A549 (cell line): ENCODE data around the gene KCP. TPM values are rescaled to one million over a fixed set of nuclear protein-coding genes. Genes with fewer than 3 reads are reported as not detected.

ENCODE experiments used
- ATAC-seq, 2 experiments: fragments of 200-7000 bp in 1 of 2; fragments of >200 bp in 1 of 2; cut with Nextera tagmentation in 1 of 2; cut with Tn5 transposase in 1 of 2; 3 replicates each; pipeline versions ENCODE4 v1.8.0 to v1.9.1; 2018 to 2020; ENCODE audit warnings: mild to moderate bottlenecking in 1 of 2, moderate library complexity in 1 of 2
- CTCF ChIA-PET: fragments of 300-600 bp; sonication (Branson Sonifier 250); formaldehyde crosslinking; extraction: SDS; loops from one replicate; lab custom pipeline; 2021; ENCODE audit warnings: antibody characterized with exemption, inconsistent platforms; lab: Yijun Ruan, JAX
- POLR2A ChIA-PET: fragments of 350-600 bp; formaldehyde crosslinking; extraction: SDS; loops from one replicate; lab custom pipeline; 2021; ENCODE audit warnings: antibody characterized with exemption, inconsistent platforms; lab: Yijun Ruan, JAX
- DNase-seq, 2 experiments: peaks; one replicate each; pipeline versions ENCODE4 v3.0.0 to v3.0.0-alpha.2; 2011 to 2016; ENCODE audit warnings: low read depth in 1 of 2, low spot score in 1 of 2
- FAIRE-seq: peaks from 2 replicates; lab custom pipeline; 2011; peaks lifted over from hg19 to GRCh38; lab: Jason Lieb, UNC
- H3K27ac ChIP-seq, 2 experiments: fragments of >200 bp; sonication (Bioruptor Twin); formaldehyde crosslinking; 3 replicates each; pipeline ENCODE4 v1.5.1; 2016 to 2017
- H3K4me1 ChIP-seq: fragments of >200 bp; sonication (Bioruptor Twin); formaldehyde crosslinking; 3 replicates; pipeline ENCODE4 v1.6.1; 2016
- H3K4me2 ChIP-seq: fragments of >200 bp; sonication (Bioruptor Twin); formaldehyde crosslinking; 3 replicates; pipeline ENCODE4 v1.6.1; 2016
- H3K4me3 ChIP-seq: fragments of >200 bp; sonication (Bioruptor Twin); formaldehyde crosslinking; 3 replicates; pipeline ENCODE4 v1.5.1; 2016
- H3K9me3 ChIP-seq: fragments of >200 bp; sonication (Bioruptor Twin); formaldehyde crosslinking; 3 replicates; pipeline ENCODE4 v1.6.1; 2016
- CEBPB ChIP-seq, 2 experiments: fragments of >200 bp in 1 of 2; sonication (Bioruptor Twin) in 1 of 2; formaldehyde crosslinking in 1 of 2; IDR thresholded peaks; 2 replicates each; pipeline ENCODE4 v1.6.1; 2012 to 2016
- CHD2 ChIP-seq: fragments of 150-350 bp; IDR thresholded peaks from 2 replicates; pipeline ENCODE4 v1.6.1; 2014; ENCODE audit warnings: low read length; ENCODE audit not compliant: partially characterized antibody
- EHMT2 ChIP-seq: fragments of 200-600 bp; sonication (generic); IDR thresholded peaks from 2 replicates; pipeline ENCODE4 v1.6.1; 2016; ENCODE audit warnings: antibody characterized with exemption, low read depth, mild to moderate bottlenecking, moderate library complexity
- ESRRA ChIP-seq: fragments of 150-350 bp; IDR thresholded peaks from 2 replicates; pipeline ENCODE4 v1.6.1; 2014; ENCODE audit warnings: mild to moderate bottlenecking, low read length, borderline replicate concordance
- HOXA7 ChIP-seq: fragments of 250-450 bp; sonication (Bioruptor Pico); IDR thresholded peaks from 2 replicates; pipeline ENCODE4 v1.5.0; 2020; ENCODE audit warnings: mild to moderate bottlenecking, moderate library complexity
- JUN ChIP-seq, 2 experiments: fragments of >200 bp; sonication (Bioruptor Twin); formaldehyde crosslinking; IDR thresholded peaks; 2 replicates in 1 of 2; 3 replicates in 1 of 2; pipeline ENCODE4 v1.6.1; 2016 to 2017
- JUNB ChIP-seq: fragments of >200 bp; sonication (Bioruptor Twin); formaldehyde crosslinking; IDR thresholded peaks from 2 replicates; pipeline ENCODE4 v1.6.1; 2016
- KDM1A ChIP-seq: fragments of 200-600 bp; sonication (generic); IDR thresholded peaks from 2 replicates; pipeline ENCODE4 v1.6.1; 2016; ENCODE audit warnings: low read depth, mild to moderate bottlenecking
- MAFK ChIP-seq: fragments of 450-650 bp; IDR thresholded peaks from 2 replicates; pipeline ENCODE4 v1.6.1; 2014; ENCODE audit not compliant: partially characterized antibody
- MYC ChIP-seq: IDR thresholded peaks from 2 replicates; pipeline ENCODE4 v1.6.1; 2012; ENCODE audit warnings: mild to moderate bottlenecking, inconsistent platforms, low read length, improper control_type of control experiment, borderline replicate concordance
- NFE2L2 ChIP-seq: fragments of 150-350 bp; conservative IDR thresholded peaks from 2 replicates; pipeline ENCODE4 v1.6.1; 2014; ENCODE audit warnings: low read length
- NR3C1 ChIP-seq: fragments of >200 bp; sonication (Bioruptor Twin); formaldehyde crosslinking; IDR thresholded peaks from 3 replicates; pipeline ENCODE4 v1.6.1; 2017
- RAD21 ChIP-seq, 2 experiments: fragments of >200 bp in 1 of 2; sonication (Bioruptor Twin) in 1 of 2; formaldehyde crosslinking in 1 of 2; IDR thresholded peaks in 1 of 2; conservative IDR thresholded peaks in 1 of 2; 2 replicates in 1 of 2; 3 replicates in 1 of 2; pipeline ENCODE4 v1.6.1; 2012 to 2018; ENCODE audit warnings: inconsistent platforms in 1 of 2
- RNF2 ChIP-seq: fragments of 200-600 bp; sonication (generic); IDR thresholded peaks from 2 replicates; pipeline ENCODE4 v1.6.1; 2016; ENCODE audit warnings: low read depth, mild to moderate bottlenecking, antibody characterized with exemption, moderate library complexity, borderline replicate concordance
- TP53 ChIP-seq: fragments of 250-450 bp; sonication (Bioruptor Pico); IDR thresholded peaks from 2 replicates; pipeline ENCODE4 v1.5.0; 2021; ENCODE audit warnings: mild to moderate bottlenecking, moderate library complexity
- ZNF302 ChIP-seq: fragments of 250-450 bp; sonication (Bioruptor Pico); IDR thresholded peaks from 2 replicates; pipeline ENCODE4 v1.9.0; 2021; ENCODE audit warnings: inconsistent platforms, mild to moderate bottlenecking, moderate library complexity
- ZSCAN20 ChIP-seq: fragments of 250-450 bp; sonication (Bioruptor Pico); IDR thresholded peaks from 2 replicates; pipeline ENCODE4 v1.8.0; 2022; ENCODE audit warnings: mild to moderate bottlenecking, moderate library complexity
- WGBS: methylation state at CpG from one replicate; pipeline ENCODE4 v1.1.6; 2017; ENCODE audit errors: missing lambda C conversion rate; 5-methylcytosine and 5-hydroxymethylcytosine counted together
- polyA plus RNA-seq, 4 experiments: library from polyadenylated mRNA; depleted of rRNA in 3 of 4; stranded (reverse); fragments of >200 nt; fragmentation: RNase III in 1 of 4; extraction: RNeasy Plus Mini Kit Qiagen cat#74134 plus additional on column Dnase treatment in 1 of 4; gene quantifications; 2 replicates in 3 of 4; 3 replicates in 1 of 4; pipeline ENCODE4 v1.2.3, GENCODE V29; 2011 to 2017
- TF ChIP-seq, protein P1 (sequence below): fragments of >200 bp; sonication (Bioruptor Twin); formaldehyde crosslinking; IDR thresholded peaks from 3 replicates; pipeline ENCODE4 v1.6.1; 2016
- TF ChIP-seq, protein P2 (sequence below): fragments of 250-450 bp; sonication (Bioruptor Pico); IDR thresholded peaks from 2 replicates; pipeline ENCODE4 v1.5.0; 2021; ENCODE audit warnings: mild to moderate bottlenecking, moderate library complexity, borderline replicate concordance
- TF ChIP-seq, protein P3 (sequence below): fragments of >200 bp; sonication (Bioruptor Twin); formaldehyde crosslinking; IDR thresholded peaks from 3 replicates; pipeline ENCODE4 v1.5.1; 2016
- TF ChIP-seq, protein P4 (sequence below): IDR thresholded peaks from 2 replicates; pipeline ENCODE4 v1.6.1; 2012
- TF ChIP-seq, protein P5 (sequence below): fragments of 200-600 bp; sonication (generic); IDR thresholded peaks from 2 replicates; pipeline ENCODE4 v1.6.1; 2016; ENCODE audit warnings: antibody characterized with exemption, mild to moderate bottlenecking, moderate library complexity

KCP gene
- polyA plus RNA-seq, 2 of the 4 experiments (the other 2 are of a cell fraction), result 0.14 TPM; not detected in 1

DNA sequence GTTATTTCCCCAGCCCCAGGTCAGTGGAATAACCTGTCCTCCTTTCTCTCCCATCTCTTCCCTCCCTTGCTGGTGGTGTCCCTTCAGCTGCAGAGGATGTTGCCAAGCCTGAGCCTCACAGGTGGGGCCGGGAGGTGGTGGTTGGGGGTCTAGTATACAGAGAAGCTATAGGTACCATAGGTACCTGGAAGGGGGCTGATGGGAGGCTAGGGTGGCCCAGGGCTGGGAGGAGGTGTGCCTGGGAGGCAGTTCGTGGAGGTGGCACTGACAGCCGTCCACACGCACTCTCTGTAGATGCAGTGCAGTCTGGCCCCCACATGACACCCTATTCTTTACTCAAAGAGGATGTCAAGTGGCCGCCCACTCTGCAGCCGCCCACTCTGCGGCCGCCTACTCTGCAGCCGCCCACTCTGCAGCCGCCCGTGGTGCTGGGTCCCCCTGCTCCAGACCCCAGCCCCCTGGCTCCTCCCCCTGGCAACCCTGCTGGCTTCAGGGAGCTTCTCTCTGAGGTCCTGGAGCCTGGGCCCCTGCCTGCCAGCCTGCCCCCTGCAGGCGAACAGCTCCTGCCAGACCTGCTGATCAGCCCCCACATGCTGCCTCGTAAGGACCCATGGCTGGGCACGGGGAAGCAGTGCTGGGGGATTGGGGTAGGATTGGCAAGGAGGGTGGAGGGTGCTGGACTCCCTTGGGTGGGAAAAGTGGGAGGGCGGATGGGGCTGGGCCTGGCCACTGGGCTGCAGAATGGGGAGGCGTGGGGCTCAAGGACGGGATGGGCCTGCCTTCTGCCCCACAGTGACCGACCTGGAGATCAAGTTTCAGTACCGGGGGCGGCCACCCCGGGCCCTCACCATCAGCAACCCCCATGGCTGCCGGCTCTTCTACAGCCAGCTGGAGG is 36.7 kb upstream of the KCP start:
- ATAC-seq, result peak; percentile 37 to 67; a peak in 4 of 6 replicates
- no peak for TF ChIP-seq JUN (IDR thresholded peaks at IDR 0.05)
- TF ChIP-seq ZNF302 (CRISPR knock-in tag), result no peak
- TF ChIP-seq, protein P1, sequence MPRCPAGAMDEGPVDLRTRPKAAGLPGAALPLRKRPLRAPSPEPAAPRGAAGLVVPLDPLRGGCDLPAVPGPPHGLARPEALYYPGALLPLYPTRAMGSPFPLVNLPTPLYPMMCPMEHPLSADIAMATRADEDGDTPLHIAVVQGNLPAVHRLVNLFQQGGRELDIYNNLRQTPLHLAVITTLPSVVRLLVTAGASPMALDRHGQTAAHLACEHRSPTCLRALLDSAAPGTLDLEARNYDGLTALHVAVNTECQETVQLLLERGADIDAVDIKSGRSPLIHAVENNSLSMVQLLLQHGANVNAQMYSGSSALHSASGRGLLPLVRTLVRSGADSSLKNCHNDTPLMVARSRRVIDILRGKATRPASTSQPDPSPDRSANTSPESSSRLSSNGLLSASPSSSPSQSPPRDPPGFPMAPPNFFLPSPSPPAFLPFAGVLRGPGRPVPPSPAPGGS, result no peak
- TF ChIP-seq, protein P2, sequence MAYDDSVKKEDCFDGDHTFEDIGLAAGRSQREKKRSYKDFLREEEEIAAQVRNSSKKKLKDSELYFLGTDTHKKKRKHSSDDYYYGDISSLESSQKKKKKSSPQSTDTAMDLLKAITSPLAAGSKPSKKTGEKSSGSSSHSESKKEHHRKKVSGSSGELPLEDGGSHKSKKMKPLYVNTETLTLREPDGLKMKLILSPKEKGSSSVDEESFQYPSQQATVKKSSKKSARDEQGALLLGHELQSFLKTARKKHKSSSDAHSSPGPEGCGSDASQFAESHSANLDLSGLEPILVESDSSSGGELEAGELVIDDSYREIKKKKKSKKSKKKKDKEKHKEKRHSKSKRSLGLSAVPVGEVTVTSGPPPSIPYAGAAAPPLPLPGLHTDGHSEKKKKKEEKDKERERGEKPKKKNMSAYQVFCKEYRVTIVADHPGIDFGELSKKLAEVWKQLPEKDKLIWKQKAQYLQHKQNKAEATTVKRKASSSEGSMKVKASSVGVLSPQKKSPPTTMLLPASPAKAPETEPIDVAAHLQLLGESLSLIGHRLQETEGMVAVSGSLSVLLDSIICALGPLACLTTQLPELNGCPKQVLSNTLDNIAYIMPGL (CRISPR knock-in tag), result no peak
- TF ChIP-seq RAD21 (conservative IDR thresholded peaks at IDR 0.05 in 1 of 2, IDR thresholded peaks at IDR 0.05 in 1 of 2), result no peak
- TF ChIP-seq, protein P3, sequence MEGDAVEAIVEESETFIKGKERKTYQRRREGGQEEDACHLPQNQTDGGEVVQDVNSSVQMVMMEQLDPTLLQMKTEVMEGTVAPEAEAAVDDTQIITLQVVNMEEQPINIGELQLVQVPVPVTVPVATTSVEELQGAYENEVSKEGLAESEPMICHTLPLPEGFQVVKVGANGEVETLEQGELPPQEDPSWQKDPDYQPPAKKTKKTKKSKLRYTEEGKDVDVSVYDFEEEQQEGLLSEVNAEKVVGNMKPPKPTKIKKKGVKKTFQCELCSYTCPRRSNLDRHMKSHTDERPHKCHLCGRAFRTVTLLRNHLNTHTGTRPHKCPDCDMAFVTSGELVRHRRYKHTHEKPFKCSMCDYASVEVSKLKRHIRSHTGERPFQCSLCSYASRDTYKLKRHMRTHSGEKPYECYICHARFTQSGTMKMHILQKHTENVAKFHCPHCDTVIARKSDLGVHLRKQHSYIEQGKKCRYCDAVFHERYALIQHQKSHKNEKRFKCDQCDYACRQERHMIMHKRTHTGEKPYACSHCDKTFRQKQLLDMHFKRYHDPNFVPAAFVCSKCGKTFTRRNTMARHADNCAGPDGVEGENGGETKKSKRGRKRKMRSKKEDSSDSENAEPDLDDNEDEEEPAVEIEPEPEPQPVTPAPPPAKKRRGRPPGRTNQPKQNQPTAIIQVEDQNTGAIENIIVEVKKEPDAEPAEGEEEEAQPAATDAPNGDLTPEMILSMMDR, result 0 out of 3 replicates have a peak, but pooled peaks have one; percentile 8
- TF ChIP-seq, all 56 proteins: peak for 1

DNA sequence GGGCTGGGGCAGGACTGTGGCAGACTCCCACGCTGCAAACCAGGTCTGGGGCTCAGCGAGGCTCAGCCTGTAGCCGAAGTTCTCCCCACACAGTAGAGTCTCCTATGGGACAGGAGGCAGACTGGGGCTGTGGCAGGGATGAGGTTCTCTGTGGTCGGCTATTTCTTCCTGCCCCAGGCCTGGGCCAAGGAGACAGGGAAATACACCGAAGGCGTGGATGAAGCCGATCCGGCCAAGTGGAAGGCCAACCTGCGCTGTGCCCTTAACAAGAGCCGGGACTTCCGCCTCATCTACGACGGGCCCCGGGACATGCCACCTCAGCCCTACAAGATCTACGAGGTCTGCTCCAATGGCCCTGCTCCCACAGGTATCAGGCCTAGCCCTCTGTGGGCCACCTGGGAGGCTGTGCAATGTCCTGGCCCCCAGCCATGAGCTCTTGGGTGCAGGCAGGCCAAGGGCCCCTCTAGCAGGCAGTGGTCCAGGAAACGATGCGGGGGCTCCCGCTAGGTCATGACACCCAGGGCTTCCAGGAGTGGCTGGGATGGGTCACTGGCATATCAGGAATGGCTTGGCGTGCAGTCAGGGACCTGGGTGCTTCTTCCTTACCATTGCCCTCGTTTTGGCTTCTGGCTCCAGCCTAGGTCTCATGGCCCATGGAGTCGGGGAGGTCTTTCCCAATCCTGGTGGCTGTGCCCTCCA is 35.3 kb upstream of the KCP start:
- DNase-seq (no peak), FAIRE-seq (no peak), ATAC-seq (peak; percentile 9 to 30; a peak in 4 of 6 replicates)
- Histone ChIP-seq H3K27ac (no peak overlapping the region), H3K4me2 (no peak overlapping the region), H3K9me3 (no peaks in the 10 kb centered on the region), H3K4me3 (no peak overlapping the region), H3K4me1 (no peaks in the 10 kb centered on the region)
- CTCF ChIA-PET, result interaction anchor here (1.2 to 1.9 kb wide), 3 partner anchors 10 to 558 kb away, joined by 3 to 6 read pairs (median 3); no protein-coding TSS in a partner anchor
- WGBS, result 90% methylated on average over 19 of the region's 21 CpGs
- POLR2A ChIA-PET, result no interaction called here
- no peak for TF ChIP-seq NFE2L2
- TF ChIP-seq MYC, result no peak
- TF ChIP-seq MAFK, result no peak
- TF ChIP-seq, protein P4, sequence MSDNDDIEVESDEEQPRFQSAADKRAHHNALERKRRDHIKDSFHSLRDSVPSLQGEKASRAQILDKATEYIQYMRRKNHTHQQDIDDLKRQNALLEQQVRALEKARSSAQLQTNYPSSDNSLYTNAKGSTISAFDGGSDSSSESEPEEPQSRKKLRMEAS, result no peak
- TF ChIP-seq JUNB, result no peak
- TF ChIP-seq KDM1A, result no peak
- TF ChIP-seq CEBPB (IDR thresholded peaks at IDR 0.05), result no peak
- TF ChIP-seq NR3C1, result no peak
- TF ChIP-seq CHD2, result no peak
- TF ChIP-seq JUN (IDR thresholded peaks at IDR 0.05), result no peak
- no peak for TF ChIP-seq HOXA7 (CRISPR knock-in tag)
- TF ChIP-seq TP53 (CRISPR knock-in tag), result no peak
- TF ChIP-seq EHMT2, result no peak
- no peak for TF ChIP-seq RNF2
- no peak for TF ChIP-seq ESRRA
- TF ChIP-seq, protein P2 (CRISPR knock-in tag), result no peak
- no peak for TF ChIP-seq ZSCAN20 (CRISPR knock-in tag)
- TF ChIP-seq, protein P5, sequence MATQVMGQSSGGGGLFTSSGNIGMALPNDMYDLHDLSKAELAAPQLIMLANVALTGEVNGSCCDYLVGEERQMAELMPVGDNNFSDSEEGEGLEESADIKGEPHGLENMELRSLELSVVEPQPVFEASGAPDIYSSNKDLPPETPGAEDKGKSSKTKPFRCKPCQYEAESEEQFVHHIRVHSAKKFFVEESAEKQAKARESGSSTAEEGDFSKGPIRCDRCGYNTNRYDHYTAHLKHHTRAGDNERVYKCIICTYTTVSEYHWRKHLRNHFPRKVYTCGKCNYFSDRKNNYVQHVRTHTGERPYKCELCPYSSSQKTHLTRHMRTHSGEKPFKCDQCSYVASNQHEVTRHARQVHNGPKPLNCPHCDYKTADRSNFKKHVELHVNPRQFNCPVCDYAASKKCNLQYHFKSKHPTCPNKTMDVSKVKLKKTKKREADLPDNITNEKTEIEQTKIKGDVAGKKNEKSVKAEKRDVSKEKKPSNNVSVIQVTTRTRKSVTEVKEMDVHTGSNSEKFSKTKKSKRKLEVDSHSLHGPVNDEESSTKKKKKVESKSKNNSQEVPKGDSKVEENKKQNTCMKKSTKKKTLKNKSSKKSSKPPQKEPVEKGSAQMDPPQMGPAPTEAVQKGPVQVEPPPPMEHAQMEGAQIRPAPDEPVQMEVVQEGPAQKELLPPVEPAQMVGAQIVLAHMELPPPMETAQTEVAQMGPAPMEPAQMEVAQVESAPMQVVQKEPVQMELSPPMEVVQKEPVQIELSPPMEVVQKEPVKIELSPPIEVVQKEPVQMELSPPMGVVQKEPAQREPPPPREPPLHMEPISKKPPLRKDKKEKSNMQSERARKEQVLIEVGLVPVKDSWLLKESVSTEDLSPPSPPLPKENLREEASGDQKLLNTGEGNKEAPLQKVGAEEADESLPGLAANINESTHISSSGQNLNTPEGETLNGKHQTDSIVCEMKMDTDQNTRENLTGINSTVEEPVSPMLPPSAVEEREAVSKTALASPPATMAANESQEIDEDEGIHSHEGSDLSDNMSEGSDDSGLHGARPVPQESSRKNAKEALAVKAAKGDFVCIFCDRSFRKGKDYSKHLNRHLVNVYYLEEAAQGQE, result no peak

More for the DNA sequence above, 36.7 kb upstream of the KCP start:
- FAIRE-seq (no peak), DNase-seq (no peak)
- no peak overlapping the region for H3K27ac ChIP-seq
- no peaks in the 10 kb centered on the region for H3K9me3 ChIP-seq
- WGBS, result 90% methylated on average over 21 of the region's 22 CpGs
- H3K4me3 ChIP-seq, result no peak overlapping the region
- no peak overlapping the region for H3K4me2 ChIP-seq
- ChIA-PET CTCF (interaction anchor here (0.6 to 2.1 kb wide), 6 partner anchors 9 to 1766 kb away, joined by 3 to 13 read pairs (median 4); partner anchors contain the start of gene IRF5), POLR2A (interaction anchor here (0.5 to 1.6 kb wide), 2 partner anchors 78 to 108 kb away, joined by 3 to 5 read pairs; partner anchors contain the start of gene TNPO3)
- no peaks in the 10 kb centered on the region for H3K4me1 ChIP-seq
